Measurements from ENCODE around the gene MKNK2. TPM values are rescaled to one million over a fixed set of nuclear protein-coding genes. Genes with fewer than 3 reads are reported as not detected.
"Not testable (repeated sequence)": the region's sequence is repeated elsewhere in the genome, so short reads cannot be mapped to it uniquely, and the experiment has no call there.

The MKNK2 gene
- total RNA-seq, 4 donors from 2014 or later: 189 to 279 (median 236) TPM

- H3K27ac ChIP-seq: no peak overlapping the region
- H3K4me1 ChIP-seq: no peaks in the 10 kb centered on the region
- in situ Hi-C loops (cut with MboI; ENCODE audit: low pct_ligation_motif_present in 1 of 4, low pct_unique_long_range_greater_than_20kb in 1 of 4, low sequenced_read_pairs in 3 of 4) (no loop called here), intact Hi-C loops (cut with DNase I; ENCODE audit: low total_unique reads) (no loop called here)
- H3K36me3 ChIP-seq: peaks cover 0 to 38% (median 13%) of the 10 kb centered on the region in 4 donors
- TF ChIP-seq POLR2AphosphoS5 (IDR thresholded peaks at IDR 0.05) (no peak), CTCF (IDR thresholded peaks at IDR 0.05) (no peak), EP300 (IDR thresholded peaks at IDR 0.05; ENCODE audit: low read depth) (no peak), POLR2A (IDR thresholded peaks at IDR 0.05) (no peak)
- no peak for DNase-seq
- 93% methylated on average over 39 of the region's 40 CpGs; no CpG with 5 or more reads in 1 of the 2 donors for WGBS, 2 donors (ENCODE audit: low coverage in 1 of 2)
- no peaks in the 10 kb centered on the region for H3K9me3 ChIP-seq
- no peaks in the 10 kb centered on the region for H3K27me3 ChIP-seq
- H3K4me3 ChIP-seq: no peak overlapping the region
These were observed 61.4 kb downstream of the MKNK2 start for GRCh38 chr19:1989513-1990229.

- H3K27ac ChIP-seq; intact Hi-C loops (cut with DNase I; ENCODE audit: low total_unique reads); H3K4me1 ChIP-seq; in situ Hi-C loops (cut with MboI; ENCODE audit: low pct_ligation_motif_present in 1 of 4, low pct_unique_long_range_greater_than_20kb in 1 of 4, low sequenced_read_pairs in 3 of 4); H3K9me3 ChIP-seq; DNase-seq; H3K27me3 ChIP-seq; H3K4me3 ChIP-seq: not testable (repeated sequence)
- 80 to 81% methylated on average over 9 to 10 of the region's 10 CpGs for WGBS, 2 donors (ENCODE audit: low coverage in 1 of 2)
- peaks cover 0 to 38% (median 13%) of the 10 kb centered on the region in 4 donors for H3K36me3 ChIP-seq
These were observed 62.6 kb downstream of the MKNK2 start for GRCh38 chr19:1988464-1988863.

Small RNA genes lying within 50 kb of the gene (small RNA-seq; reads per million reads assigned to genes)
- 0 reads per million in 4 donors for gene AC007136.1

Other genes with a start within 250 kb of the MKNK2 start
- under 1 TPM in 2 of 4 donors, not detected in 2; 0.27 to 0.75 TPM for gene ATP8B3, start 239.0 kb downstream of the MKNK2 start, total RNA-seq
- 10 to 100 TPM; 36.0 to 95.0 (median 56.3) TPM for gene REXO1, start 202.8 kb downstream of the MKNK2 start, total RNA-seq
- 10 to 100 TPM in 3 of 4 donors, 1 to 10 TPM in 1; 9.0 to 18.3 (median 11.6) TPM for gene KLF16, start 187.7 kb downstream of the MKNK2 start, total RNA-seq
- 100 to 1,000 TPM in 3 of 4 donors, 10 to 100 TPM in 1; 90.0 to 179 (median 140) TPM for gene ABHD17A, start 165.7 kb downstream of the MKNK2 start, total RNA-seq
- gene ADAT3, start 145.8 kb downstream of the MKNK2 start, total RNA-seq: 10 to 100 TPM; 18.7 to 73.2 (median 30.3) TPM
- gene SCAMP4, start 145.8 kb downstream of the MKNK2 start, total RNA-seq: 100 to 1,000 TPM in 1 of 4 donors, 10 to 100 TPM in 3; 25.1 to 119 (median 86.6) TPM
- 100 to 1,000 TPM in 2 of 4 donors, 10 to 100 TPM in 2; 75.0 to 321 (median 140) TPM for gene CSNK1G2, start 110.1 kb downstream of the MKNK2 start, total RNA-seq
- 10 to 100 TPM; 66.7 to 88.6 (median 84.4) TPM for gene BTBD2, start 35.5 kb downstream of the MKNK2 start, total RNA-seq
- gene MOB3A, start 45.1 kb upstream of the MKNK2 start, total RNA-seq: 10 to 100 TPM; 18.7 to 74.2 (median 46.1) TPM
- 1 to 10 TPM in 2 of 4 donors, not detected in 2; 2.3 to 5.4 TPM for gene IZUMO4, start 45.7 kb upstream of the MKNK2 start, total RNA-seq
- 100 to 1,000 TPM; 101 to 189 (median 152) TPM for gene AP3D1, start 100.3 kb upstream of the MKNK2 start, total RNA-seq
- gene DOT1L, start 112.7 kb upstream of the MKNK2 start, total RNA-seq: 100 to 1,000 TPM in 1 of 4 donors, 10 to 100 TPM in 3; 27.3 to 122 (median 47.0) TPM
- gene PLEKHJ1, start 185.1 kb upstream of the MKNK2 start, total RNA-seq: 100 to 1,000 TPM; 184 to 332 (median 254) TPM
- gene SF3A2, start 185.6 kb upstream of the MKNK2 start, total RNA-seq: 10 to 100 TPM; 35.8 to 54.6 (median 41.6) TPM
- gene AMH, start 198.1 kb upstream of the MKNK2 start, total RNA-seq: 1 to 10 TPM in 2 of 4 donors, not detected in 2; 1.1 to 3.5 TPM
- gene JSRP1, start 205.2 kb upstream of the MKNK2 start, total RNA-seq: 1 to 10 TPM in 1 of 4 donors, not detected in 3; 5.6 TPM
- 1 to 10 TPM in 2 of 4 donors, under 1 TPM in 1, not detected in 1; 0.27 to 1.1 (median 1.1) TPM for gene PEAK3, start 230.9 kb upstream of the MKNK2 start, total RNA-seq

All from transverse colon (tissue), 4 donors.